AG08395 (cell line): ENCODE data around the gene CLEC1B.
A peak's percentile ranks its signal among the peaks of the same experiment; 100 is the strongest.
"Not testable (repeated sequence)": the region's sequence is repeated elsewhere in the genome, so short reads cannot be mapped to it uniquely, and the experiment has no call there.

Experiments used
- DNase-seq: peaks from one replicate; pipeline ENCODE4 v3.0.0; 2012; ENCODE audit warnings: mixed read lengths, low spot score

Gene CLEC1B

DNA sequence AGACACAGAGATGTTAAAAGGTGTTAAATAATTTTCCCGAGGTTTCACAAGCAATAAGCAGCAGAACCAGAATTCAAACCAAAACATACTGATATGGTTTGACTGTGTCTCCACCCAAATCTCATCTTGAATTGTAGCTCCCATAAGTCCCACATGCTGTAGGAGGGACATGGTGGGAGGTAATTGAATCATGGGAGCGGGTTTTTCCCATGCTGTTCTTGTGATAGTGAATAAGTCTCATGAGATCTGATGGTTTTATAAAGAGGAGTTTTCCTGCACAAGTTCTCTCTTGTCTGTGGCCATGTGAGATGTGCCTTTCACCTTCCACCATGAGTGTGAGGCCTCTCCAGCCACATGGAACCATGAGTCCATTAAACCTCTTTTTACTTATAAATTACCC is 24.2 kb downstream of the CLEC1B start:
- not testable (repeated sequence) for DNase-seq

DNA sequence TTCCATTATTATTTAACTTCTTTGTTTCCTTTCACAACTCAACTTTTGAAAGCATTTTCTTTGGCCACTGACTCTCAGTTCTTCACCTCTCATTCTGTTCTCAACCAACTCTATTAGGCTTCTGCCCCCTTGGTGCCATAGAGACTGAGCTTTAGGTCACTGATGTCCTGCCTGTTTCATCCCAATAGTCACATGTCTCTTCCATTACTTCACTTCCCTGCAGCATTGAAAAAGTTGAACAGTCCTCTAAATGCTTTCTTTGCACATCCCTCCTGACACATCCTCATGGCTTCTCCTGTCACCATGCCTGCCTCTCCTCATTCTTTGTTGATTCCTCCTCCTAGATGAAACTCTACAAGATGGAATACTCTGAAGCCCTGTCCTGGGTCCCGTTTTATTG is 25.0 kb downstream of the CLEC1B start:
- no peak for DNase-seq

DNA sequence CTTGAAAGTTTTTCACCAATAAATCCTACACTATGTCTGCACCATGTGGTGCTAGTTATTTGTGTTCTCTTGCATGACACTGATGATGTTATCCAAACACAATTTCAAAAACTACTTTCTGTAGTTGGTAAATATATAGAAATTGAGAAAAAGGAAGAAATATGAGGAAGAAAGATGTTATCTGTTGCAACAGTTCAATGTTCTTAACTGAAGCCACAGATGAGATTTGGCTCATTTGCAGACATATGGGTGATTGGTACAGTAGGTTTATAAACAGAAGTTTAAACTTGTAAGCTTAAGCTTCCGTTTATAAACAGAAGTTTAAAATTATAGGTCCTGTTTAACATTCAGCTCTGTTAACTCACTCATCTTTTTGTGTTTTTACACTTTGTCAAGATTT is 27.7 kb downstream of the CLEC1B start, which contains the start of gene CLEC12A:
CLEC12A (plus strand) TSS at position 229 of the 400 bp plus-strand sequence. CDS start 188 bp downstream, outside the sequence.
- peak; percentile 8 for DNase-seq

DNA sequence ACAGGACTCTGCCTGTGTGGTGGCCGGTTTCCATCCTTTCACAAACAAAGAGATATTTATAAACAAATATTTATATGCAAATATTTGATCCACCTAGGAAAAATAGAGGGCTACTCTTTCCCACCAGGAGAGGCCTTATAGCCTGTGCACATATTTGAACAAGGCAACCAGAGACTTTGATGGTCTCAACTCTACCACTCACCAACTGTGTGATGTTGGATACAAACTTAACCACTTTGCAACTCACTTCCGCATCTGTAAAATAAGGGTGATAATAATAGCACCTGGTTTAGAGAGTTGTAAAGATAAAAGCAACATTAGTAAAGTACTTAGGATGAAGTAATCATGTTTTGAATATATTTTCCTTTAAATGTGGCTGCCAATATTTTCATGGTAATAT is 29.2 kb downstream of the CLEC1B start:
- no peak for DNase-seq

DNA sequence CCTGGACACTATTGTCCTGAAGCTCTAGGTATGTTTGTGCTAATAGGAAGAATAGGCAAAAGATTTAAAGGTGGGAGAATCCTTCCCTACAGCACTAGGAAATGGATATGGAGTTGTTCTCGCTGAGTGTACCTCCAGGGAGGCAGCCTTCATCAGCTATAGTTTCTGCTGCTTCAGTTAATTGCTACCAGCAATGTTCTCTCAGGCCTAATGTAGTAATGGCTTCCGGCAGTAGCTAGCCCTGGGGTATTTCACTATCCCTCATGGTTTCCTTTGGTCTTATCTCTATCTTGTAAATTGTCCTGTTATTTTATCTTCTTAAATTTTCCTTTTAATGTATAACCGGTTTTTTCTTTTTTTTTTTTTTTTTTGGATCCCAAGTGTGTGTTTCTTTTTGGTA is 37.0 kb downstream of the CLEC1B start:
- no peak for DNase-seq

DNA sequence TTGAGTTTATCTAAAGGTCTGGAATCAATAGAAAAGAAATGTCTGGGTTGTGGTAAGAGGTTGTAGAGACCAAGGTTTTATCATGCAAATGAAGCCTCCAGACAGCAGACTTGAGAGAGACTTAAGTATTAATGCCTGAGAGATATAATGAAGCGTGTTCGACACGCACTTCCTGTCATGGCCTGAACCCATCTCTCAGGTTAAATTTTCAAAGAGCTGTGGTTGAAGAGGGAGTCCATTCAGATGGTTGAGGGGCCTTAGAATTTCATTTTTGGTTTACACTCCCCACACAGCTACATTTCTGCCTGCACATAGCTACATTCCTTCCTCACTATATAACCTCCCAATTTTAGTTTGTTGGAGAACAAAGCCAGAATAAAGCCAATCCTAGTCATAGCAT is 37.8 kb downstream of the CLEC1B start:
- no peak for DNase-seq

DNA sequence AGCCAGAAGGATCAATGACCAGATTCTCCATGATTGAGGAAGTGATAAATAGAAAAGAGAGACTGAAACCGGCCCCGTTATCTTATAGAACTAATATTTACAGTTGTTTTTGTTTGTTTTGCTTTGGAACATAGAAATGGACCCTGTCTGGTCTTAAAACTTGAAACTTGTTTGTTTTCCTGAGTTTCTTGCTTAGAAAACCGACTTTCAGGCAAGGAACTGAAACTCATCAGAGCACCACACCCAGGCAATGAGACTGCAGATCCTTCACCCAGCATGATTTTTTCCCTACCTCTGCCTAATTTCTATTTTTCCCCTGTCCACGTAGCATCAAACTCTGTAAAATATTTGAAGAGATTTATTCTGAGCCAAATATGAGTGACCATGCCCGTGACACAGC is 38.3 kb downstream of the CLEC1B start:
- DNase-seq: no peak

DNA sequence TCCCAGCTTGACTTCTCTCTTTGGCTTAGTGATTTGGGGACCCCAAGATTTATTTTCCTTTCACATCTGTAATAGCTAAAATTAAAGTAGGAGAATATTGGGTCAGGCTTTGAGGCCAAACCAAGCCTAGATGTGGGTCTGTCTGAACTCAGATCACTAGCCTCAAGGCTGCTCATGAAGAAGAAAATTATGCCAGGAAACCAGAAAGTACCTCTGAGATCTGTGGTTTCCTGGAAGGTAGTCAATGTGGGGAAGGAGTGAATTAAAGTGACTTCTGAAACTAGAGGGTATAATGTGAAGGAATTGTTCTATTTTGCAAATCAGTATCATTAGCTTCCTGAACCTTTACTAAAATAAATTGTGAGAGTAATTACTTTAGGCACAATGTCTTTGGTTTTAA is 41.1 kb downstream of the CLEC1B start:
- no peak for DNase-seq

DNA sequence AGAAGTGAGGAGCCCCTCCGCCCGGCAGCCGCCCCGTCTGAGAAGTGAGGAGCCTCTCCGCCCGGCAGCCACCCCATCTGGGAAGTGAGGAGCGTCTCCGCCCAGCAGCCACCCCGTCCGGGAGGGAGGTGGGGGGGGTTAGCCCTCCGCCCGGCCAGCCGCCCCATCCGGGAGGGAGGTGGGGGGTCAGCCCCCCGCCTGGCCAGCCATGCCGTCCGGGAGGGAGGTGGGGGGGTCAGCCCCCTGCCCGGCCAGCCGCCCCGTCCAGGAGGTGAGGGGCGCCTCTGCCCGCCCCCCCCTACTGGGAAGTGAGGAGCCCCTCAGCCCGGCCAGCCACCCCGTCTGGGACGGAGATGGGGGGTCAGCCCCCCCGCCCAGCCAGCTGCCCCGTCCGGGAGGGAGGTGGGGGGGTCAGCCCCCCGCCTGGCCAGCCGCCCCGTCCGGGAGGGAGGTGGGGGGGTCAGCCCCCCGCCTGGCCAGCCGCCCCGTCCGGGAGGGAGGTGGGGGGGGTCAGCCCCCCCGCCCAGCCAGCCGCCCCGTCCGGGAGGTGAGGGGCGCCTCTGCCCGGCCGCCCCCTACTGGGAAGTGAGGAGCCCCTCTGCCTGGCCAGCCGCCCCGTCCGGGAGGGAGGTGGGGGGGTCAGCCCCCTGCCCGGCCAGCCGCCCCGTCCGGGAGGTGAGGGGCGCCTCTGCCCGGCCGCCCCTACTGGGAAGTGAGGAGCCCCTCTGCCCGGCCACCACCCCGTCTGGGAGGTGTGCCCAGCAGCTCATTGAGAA is 45.8 kb downstream of the CLEC1B start:
- DNase-seq: not testable (repeated sequence)

DNA sequence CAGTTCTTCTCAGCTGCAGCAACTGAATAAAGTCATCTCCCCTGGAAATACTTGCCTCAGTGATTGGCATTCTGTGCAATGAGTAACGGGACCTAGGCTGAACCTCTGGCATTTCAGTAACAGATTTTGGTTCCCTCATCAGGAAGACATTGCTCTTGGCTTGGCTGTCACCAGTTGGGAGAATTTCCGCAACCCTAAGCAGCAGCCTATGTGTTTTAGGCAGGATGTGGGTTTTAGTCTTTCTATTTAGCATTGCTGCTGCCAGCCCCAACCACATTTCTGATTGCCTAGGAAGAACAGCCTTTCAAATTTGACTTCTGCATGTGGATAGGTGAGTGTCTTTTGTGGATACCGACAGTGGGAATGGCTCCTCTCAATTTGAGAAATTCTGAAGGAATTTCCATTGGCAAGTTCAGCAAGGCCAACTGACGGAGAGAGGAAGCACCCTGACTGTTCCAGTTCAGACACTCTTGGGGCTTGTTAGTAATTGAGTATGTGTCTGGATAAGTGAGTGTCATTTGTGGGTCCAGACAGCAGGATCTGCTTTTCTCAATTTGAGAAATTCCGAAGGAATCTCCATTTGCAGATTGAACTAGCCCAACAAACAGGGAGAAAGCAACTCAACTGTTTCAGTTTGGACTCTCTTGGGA is 47.8 kb downstream of the CLEC1B start:
- DNase-seq: peak; percentile 48

DNA sequence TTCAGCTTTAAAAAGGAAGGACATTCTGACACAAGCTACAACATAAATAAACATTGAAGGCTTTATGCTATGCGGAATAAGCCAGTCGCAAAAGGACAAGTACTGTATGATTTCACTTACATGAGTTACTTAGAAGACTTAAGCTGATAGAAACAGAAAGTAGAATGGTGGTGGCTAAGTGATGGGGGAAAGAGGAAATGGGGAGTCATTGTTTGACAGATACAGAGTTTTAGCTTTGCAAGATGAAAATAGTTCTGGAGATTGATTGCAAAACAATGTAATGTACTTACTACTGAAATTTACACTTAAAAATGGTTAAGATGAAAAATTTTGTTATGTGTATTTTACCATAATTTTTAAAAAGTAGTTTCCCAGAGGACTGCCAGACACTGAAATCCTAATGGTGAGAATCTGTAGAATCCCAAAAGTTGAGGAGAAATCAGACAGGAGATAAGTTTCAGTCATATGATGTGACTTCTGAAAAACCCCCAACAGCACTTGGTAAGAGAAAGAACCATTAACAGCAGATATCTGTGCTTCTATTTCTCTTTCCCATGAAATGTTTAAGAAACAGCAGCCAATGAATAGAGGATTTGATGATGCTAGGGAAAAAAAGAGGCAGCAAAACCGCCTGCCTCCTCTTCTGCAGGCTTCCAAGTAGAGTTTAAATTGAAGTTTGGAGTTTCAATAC is 50.2 kb downstream of the CLEC1B start:
- no peak for DNase-seq

DNA sequence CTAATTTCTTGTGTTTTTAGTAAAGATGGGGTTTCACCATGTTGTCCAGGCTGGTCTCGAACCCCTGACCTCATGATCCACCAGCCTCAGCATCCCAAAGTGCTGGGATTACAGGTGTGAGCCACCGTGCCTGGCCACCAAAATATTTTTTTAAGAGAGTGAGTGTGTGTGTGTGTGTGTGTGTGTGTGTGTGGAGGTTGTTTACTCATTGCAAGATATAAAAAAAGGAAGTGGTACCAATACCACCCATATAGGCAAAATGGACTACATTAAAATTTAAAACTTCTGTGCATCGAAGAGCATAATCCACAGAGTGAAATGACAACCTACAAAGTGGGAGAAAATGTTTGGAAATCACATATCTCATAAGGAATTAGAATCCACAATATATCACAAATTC is 51.2 kb downstream of the CLEC1B start:
- DNase-seq: no peak

DNA sequence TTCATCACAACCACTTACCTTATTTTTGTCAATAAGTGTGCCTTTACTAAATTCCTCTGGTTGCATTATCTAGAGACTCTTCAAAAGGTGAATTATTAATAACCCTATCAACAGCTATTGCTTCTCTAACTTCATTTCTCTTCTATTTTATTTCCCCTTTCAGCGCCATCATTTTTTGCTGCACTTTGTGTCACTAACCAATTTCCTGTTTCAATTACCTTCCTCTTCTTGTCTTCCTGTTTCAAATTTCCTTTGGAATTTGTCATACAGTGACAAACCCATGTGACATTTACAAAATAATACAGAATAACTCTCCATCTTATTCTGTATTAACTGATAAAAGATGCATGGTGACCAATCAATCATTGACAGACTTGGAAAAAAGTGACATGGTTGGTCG is 54.5 kb downstream of the CLEC1B start:
- DNase-seq: no peak

DNA sequence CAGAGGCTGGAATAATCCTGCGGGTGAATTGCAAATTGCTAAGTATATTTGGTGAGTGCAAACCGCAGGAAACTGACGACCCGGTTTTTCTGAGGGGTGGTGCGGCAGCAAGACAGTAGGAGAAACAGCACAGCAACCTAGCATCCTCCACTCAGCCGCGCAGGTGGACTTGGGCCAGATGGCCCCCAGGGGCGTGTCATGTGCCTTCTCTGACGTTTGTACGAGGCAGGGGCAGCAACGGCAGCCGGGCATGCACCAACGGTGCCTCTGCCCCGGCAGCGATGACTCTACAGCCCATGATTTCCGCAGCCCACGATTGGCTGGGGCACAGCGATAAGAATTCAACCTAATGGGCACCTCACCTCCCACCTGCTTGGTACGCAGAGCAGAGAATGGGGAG is 55.7 kb downstream of the CLEC1B start:
- DNase-seq: no peak
